Suppressor macrophage (primary cell): ENCODE results near the gene GPLD1.
"Not testable (repeated sequence)": the region's sequence is repeated elsewhere in the genome, so short reads cannot be mapped to it uniquely, and the experiment has no call there.

Source experiments
- DNase-seq, 4 experiments: peaks; one replicate each; pipeline ENCODE4 v3.0.0-alpha.2; 2020 to 2022

Gene GPLD1

DNA sequence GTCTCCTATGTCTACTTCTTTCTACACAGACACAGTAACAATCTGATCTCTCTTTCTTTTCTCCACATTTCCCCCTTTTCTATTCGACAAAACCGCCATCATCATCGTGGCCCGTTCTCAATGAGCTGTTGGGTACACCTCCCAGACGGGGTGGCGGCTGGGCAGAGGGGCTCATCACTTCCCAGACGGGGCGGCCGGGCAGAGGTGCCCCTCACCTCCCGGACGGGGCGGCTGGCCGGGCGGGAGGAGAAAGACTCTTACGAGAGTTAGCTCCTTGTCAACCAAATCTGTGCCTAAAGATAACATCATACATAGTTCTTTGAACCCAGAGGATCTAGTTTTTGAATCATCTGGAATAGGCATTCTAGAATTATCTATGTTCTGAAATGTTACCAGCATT, 74.8 kb downstream of the GPLD1 start:
- not testable (repeated sequence) for DNase-seq

DNA sequence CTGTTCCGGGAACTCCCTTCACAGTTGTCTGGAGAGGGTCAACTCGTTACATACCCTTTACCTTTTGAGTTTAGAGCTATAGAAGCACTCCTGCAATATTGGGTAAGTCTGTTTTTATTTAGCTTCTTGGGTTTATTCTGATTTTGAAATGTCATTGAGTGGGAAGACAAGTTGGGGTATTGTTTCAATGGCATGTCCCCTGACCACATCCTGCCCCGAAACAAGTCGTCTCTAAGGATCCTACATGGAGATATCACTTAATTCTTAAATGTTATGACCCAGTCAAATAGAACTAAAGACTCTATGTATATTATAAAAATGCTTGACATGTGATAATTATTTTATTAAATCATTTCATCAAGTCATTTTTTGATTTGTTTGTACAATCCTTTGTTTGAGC, 77.1 kb downstream of the GPLD1 start:
- no peak for DNase-seq

DNA sequence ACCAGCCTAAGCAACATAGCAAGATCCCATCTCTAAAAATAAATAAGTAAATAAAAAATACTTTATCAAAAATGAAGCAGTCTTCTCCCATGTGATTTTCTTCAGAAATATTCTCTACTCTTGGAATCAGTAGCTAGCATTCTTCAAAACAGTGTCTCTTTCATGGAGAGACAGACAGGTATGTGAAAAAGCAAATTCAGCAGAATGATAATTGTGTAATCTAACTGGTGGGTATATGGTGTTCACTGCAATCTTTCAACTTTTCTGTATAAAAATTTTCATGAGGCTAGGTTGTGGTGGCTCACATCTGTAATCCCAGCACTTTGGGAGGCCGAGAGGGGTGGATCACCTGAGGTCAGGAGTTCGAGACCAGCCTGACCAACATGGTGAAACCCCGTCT, 78.8 kb downstream of the GPLD1 start:
- no peak for DNase-seq

DNA sequence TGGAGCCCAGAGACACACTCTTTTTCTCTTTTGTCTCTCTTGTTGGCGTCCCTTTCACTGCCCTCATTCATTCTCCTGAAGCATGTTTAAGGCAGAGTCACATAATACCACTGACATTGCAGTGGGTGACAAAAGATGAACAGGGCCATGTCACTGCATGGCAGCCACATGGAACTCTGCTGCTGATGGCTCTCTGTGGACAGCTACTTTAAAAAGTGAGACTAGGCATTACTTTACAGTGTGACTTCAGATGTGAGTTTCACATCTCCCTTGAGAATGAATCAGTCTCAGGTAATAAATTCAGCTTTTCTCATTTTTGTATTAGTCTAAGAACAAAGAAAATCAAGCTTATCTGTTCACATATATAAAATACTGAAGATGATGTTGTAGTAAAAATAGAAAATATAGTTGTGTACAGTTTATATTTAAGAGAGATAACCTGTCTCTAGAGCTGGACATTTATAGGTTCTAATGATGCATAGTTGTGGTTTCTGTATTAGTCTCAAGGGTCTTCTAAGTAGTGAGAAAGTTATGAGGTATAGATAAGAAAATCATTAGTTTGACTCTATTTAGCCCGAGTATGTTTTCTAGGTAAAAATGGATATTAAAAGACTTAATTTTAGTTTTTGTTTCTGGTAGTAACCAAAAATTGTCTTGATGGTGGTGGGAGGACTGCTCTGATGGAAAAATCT, 80.5 kb downstream of the GPLD1 start:
- no peak for DNase-seq

DNA sequence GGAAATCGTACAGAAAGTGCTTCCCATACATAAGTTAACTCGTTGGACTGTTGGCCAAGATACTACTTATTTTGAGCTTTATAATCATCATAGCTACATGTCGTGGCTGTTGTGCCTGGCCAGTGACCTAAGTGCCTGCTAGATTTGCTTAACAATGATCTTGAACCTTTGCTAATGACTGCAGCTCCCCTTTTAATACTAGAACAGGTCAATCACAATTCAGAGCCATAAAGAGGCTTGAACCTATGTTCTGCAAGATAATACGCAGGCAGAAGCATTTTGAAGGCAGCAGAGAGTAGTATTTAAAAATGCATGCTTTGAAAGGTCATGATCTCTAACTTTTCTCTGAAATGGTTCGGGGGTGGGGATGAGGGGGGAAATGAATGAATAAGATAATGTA, 84.1 kb downstream of the GPLD1 start:
- no peak for DNase-seq

DNA sequence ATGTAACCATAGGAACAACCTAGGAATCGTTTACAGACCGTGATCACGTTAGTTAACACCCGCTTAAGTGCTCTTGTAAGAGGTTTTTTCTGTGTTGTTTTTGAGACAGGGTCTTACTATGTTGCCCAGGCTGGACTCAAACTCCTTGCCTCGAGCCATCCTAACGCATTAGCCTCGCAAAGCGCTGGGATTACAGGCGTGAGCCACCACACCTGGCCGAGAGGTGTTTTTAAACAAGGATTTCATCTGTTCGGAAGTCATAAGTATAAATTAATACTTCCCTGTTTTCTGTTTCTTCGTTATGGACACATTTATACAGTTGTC, 85.9 kb downstream of the GPLD1 start:
- DNase-seq = no peak

DNA sequence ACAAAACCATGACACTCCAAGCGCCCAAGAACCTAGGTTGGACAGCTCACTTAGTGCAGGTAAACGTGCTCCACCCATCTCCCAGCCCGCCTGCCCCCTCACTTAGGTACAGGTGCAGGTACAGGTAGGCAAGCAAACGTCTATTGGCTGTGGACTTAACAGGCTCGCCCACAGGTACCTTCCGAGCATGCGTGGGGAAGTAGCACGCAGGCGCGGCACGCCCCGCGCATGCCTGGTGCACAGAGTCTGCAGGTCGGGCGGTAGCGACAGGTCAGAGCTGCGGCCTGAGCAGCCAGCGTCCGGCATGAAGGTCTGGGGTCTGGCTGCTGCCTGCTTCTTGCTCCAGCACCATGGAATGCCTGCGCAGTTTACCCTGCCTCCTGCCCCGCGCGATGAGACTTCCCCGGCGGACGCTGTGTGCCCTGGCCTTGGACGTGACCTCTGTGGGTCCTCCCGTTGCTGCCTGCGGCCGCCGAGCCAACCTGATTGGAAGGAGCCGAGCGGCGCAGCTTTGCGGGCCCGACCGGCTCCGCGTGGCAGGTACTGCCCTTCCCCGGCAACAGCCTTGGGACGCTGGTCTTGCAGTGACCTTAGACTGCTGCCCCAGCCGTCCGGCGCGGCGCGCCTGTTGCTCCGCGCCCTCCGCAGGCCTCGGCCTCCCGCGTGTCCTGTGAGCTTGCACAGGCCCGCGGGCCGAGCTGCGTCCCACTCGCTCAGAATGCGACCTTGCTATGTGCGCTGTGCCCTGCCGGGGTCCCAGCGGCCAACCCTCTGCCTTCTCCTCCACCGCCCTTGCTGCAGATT, 86.5 kb downstream of the GPLD1 start, which contains the start of gene MRS2:
MRS2 (plus strand) TSS at position 240 of the 804 bp plus-strand sequence; CDS start at position 351, 111 bp downstream.
- peak; percentile 79 to 94 (median 89) for DNase-seq

DNA sequence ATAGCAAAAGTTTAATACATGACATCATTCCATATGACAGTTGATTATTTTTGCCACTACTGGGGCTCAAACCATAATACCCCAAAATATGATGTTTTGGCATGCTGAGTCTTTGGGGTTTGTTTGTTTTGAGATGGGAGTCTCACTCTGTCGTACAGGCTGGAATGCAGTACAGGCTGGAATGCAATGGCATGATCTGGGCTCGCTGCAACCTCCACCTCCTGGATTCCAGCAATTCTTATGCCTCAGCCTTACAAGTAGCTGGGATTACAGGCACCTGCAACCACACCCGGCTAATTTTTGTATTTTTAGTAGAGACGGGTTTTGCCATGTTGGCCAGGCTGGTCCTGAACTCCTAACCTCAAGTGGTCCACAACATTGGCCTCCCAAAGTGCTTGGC, 87.9 kb downstream of the GPLD1 start:
- no peak for DNase-seq

DNA sequence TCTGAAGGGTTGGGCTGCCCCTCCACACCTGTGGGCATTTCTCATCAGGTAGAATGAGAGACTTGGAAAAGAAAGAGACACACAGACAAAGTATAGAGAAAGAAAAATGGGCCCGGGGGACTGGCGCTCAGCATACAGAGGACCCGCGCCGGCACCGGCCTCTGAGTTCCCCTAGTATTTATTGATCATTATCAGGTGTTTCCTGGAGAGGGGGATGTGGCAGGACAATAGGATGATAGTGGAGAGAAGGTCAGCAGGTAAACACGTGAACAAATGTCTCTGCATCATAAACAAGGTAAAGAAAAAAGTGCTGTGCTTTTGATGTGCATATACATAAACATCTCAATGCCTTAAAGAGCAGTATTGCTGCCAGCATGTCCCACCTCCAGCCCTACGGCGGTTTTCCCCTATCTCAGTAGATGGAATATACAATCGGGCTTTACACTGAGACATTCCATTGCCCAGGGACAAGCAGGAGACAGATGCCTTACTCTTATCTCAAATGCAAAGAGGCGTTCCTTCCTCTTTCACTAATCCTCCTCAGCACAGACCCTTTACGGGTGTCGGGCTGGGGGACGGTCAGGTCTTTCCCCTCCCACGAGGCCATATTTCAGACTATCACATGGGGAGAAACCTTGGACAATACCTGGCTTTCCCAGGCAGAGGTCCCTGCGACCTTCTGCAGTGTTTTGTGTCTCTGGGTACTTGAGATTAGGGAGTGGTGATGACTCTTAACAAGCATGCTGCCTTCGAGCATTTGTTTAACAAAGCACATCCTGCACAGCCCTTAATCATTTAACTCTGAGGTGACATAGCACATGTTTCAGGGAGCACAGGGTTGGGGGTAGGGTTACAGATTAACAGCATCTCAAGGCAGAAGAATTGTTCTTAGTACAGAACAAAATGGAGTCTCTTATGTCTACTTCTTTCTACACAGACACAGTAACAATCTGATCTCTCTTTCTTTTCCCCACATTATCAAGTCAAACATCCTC, 89.0 kb downstream of the GPLD1 start:
- not testable (repeated sequence) for DNase-seq

DNA sequence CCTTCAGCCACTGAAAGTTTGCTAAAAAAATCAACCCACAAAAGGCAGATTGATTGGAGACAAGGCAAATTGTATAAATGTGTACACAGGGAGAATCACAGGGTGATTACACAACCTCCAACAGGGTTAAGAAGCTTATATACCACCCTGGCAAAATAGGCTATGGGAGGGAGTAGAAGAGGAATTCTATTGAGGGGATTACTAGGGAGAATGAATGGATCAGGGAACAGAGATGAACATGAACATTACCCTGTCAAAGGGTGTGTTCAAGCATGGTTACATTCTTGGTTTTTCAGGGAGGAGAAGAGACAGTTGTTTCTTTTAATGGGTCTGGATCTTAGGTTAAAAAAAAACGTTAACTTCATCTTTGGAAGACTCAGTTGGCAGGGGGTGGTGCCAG, 91.7 kb downstream of the GPLD1 start:
- DNase-seq = peak in 3 of 4 experiments; percentile 5 to 55 (median 26)

DNA sequence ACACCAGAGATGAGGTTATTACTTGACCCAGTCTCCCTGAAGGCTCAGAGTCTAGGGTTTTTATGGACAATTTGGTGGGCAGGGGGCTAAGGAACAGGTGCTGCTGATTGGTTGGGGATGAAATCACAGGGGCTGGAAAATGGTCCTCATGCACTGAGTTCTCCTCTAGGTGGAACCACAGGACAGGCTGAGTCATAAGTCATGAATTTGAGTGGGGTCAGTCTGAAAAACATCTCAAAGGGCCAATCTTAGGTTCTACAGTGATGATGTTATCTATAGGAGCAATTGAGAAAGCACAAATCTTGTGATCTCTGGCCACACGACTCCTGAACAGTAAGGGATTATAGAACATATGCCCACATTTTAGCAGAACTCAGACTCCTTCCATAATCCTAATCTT, 92.6 kb downstream of the GPLD1 start:
- peak; percentile 37 to 74 (median 51) for DNase-seq

DNA sequence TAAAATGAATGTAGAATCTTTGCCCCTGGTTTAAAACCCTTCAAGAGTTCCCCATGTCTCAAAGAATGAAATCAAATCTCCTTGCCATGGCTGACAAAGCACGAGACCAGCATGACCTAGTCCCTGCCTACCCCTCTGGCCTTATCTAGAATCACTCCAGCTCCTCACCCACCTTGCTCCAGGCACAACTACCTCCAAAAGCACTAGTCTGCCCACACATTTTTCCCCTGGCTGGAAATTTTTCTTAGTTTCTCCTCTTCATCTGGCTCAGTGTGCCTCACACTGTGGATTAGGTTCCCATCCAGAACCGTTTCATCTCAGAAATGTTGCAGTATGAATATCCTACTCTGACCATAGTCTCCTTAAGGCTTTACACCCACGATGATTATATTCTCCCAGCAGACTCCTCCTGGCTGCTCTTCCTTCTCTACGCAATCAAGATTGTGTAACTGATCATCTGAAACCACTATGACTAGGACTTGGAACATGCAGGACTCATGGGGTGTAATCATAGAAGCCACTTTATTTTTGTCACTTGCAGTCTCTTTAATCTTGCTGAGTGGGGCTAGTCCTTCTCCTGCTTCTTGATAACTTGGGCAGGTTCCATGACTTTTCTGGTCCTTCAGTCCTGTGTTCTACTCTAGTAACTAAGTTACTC, 94.5 kb downstream of the GPLD1 start:
- DNase-seq = peak; percentile 70 to 96 (median 84)

DNA sequence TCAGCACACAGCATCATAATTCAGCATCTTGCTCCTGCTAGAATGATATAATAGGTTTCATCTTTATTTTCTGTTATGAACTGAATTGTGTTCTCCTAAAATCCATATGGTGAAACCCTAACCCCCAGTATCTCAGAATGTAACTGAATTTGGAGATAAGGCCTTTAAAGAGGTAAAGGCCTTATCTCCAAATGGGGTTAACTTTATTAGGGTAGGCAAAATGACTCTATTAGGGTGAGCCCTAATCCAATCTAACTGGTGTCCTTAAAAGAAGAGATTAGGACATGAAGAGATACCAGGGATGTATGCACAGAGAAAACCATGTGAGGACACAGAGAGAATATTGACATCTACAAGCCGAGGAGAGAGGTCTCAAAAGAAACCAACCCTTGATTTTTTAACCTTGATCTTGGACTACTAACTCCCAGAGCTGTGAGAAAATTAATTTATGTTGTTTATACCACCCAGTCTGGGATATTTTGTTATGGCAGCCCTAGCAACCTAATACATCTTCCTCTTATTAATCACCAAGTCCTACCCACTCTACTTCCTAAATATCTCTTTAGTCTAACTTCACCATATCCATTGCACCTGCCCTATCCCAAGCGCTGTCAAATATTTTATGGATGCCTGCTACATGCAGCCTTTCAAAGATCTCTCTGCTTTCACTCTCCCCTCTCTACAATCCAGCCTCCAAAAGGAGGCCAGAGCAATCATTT, 95.2 kb downstream of the GPLD1 start:
- DNase-seq = peak in 3 of 4 experiments; percentile 4 to 59 (median 45)

DNA sequence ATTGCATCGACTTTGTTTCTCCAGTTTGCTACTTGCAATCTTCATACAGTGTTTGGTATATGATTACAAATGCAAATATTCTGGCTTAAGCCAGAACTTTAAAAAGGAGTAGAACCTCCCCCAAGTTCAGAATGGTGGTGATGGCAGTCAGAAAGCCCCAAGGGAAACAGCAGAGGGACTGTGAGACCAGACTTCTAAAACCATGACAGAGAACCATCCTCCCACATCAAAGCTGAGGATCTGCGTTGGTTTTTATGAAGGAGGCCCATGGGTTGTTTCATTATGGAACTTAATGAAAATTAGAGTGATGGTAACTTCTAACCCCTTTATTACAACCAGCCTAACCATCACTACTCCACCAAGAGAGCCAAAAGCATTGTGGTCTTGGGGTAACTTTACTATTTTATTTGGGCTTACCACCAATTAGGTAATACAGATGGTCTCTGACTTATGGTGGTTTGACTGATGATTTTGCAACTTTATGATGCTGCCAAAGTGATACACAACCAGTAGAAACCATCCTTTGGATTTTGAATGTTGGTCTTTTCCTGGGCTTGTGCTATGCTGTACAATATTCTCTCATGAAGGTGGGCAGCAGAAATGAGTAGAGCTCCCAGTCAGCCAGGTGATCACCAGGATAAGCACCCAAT, 97.5 kb downstream of the GPLD1 start:
- DNase-seq = no peak

DNA sequence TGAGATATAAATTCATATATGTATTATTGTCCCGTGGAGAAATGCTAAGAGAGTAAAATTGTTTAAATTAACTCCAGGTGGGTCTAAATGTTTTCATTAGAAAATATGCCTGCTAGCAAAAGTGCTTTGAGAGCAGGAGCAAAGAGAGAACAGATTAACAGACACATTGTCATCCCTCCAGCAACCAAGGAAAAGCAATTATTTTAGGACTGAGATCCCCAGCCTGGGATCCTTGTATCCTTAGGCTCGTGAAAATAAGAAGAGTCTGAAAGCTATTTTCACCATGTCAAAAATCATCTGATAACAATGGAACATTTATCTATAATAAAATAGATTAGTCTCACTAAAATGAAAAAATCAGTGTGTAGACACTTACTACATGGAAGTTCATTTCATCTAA, 98.2 kb downstream of the GPLD1 start:
- no peak for DNase-seq

DNA sequence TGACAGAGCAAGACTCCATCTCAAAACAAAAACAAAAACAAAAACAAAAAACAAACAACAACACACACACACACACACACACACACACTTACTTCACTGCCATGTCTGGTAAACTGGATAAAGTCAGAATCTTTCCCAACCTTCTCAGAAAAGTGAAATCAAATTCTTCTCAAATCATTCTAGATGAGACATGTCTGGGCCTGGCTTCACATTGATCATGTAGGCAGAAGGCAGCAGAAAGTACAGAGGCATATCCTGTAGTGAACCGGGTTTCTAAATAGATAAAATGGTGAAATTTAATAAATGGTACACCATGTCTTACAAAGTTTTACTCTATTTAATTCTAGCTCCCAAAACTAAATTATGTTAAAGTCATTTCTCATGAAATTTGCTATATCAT, 101.6 kb downstream of the GPLD1 start:
- no peak for DNase-seq

DNA sequence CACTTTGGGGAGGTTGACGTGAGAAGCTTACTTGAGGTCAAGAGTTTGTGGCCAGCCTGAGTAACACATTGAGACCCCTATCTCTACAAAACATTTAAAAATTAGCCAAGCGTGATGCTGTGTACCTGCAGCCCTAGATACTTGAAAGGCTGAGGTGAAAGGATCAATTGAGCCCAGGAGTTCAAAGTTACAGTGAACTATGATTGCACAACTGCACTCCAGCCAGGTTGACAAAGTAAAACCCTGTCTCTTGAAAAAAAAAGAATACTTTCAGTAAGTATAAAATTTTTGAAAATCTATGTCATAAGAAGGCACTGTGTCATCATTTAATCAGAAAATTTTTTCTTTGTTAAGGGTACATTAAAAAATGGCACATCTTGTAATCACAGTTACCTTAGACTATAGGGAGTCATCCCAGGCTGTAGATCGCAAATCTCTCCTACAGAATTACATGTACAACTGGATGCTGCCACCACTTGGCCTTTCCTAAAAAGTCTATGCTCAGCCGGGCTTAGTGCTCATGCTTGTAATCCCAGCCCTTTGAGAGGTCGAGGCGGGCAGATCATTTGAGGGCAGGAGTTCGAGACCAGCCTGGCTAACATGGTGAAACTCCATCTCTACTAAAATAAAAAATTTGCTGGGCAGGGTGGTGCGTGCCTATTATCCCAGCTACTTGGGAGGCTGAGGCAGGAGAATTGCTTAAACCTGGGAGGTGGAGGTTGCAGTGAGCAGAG, 103.7 kb downstream of the GPLD1 start:
- DNase-seq = no peak

DNA sequence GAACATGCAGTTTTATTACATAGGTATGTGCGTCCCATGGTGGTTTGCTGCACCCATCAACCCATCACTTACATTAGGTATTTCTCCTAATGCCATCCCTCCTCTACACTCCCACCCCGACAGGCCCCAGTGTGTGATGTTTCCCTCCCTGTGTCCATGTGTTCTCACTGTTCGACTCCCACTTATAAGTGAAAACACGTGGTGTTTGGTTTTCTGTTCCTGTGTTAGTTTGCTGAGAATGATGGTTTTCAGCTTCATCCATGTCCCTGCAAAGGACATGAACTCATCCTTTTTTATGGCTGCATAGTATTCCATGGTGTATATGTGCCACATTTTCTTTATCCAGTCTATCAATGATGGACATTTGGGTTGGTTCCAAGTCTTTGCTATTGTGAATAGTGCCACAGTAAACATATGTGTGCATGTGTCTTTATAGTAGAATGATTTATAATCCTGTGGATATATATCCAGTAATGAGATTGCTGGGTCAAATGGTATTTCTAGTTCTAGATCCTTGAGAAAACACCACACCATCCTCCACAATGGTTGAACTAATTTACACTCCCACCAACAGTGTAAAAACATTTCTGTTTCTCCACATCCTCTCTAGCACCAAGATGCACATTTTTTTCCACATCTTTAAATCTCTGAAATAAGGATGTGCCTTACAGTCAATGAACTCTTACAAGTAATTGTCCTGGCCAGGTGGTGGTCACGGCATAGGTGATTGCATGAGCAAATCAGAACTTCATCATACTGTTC, 104.8 kb downstream of the GPLD1 start:
- DNase-seq = not testable (repeated sequence)

DNA sequence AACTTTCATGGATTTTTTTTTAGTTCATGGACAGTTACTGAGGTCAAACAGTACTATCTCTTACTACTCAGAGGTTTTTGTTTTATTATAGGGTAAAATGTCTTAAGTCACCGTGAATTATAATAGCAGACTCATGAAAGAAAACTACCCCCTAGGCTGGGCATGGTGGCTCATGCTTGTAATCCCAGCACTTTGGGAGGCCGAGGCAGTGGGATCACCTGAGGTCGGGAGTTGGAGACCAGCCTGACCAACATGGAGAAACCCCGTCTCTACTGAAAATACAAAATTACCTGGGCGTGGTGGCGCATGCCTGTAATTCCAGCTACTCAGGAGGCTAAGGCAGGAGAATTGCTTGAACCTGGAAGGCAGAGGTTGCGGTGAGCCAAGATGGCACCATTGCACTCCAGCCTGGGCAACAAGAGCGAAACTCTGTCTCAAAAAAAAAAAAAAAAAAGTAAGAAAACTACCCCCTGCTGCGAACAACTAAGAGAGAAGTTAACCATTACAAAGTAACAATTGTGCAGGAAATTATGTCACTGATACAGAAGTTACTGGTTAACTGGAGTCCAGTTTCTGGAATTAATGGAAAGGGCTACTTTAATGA, 106.4 kb downstream of the GPLD1 start:
- DNase-seq = not testable (repeated sequence)
